DMS 273 (cell line): ENCODE measurements around the gene CCDC88C.
"Not testable (repeated sequence)": the region's sequence is repeated elsewhere in the genome, so short reads cannot be mapped to it uniquely, and the experiment has no call there.

Experiments
- DNase-seq: peaks from one replicate; lab custom pipeline; 2025; ENCODE audit not compliant: unreplicated experiment; lab: John Stamatoyannopoulos, UW

CCDC88C gene

DNA sequence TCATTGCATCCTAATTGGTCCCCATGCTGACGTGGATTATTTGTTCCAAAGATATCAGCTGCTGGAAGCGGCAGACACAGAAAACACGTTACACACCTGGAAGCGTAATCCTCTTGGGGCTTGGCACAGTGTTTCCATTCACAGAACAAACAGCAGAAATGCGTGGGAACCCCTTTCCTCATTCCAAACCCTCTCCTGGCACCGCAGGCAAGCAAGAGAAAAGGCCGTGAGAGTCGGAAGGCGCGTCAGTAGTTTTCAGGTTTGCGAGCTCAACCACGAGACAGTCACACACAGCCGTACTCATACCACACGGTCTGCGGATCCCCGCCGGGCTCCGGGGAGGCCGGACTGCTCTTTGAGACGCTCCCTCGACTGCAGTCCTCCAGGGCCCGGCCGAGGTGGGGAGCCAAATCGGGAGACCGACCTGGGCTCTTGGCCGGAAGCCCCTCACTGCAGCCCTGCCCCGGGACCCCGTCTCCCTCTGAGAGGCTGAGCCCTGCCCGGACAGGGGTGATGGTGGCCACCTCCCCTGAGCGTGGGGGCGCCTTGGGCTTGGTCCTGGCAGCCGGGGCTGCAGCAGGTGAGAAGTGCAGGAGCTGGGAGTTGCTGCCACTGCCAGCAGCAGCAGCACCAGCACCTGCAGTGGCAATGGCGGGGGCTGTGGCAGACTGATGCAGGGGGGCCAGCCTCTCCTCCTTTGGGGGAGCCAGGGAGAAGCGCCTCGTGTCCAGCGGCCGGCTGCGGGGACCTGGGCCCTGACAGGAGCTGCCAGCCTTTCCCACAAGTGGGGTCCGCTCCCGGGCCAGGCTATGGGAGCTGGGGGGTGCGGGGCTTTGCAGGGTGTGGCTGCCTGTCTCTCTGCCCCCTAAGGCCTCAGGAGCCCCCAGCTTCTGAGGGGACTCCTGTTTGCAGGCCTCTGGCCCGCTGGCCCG lies 145.0 kb downstream of the CCDC88C start:
- no peak for DNase-seq

- DNase-seq, result no peak
Measured at GRCh38 chr14:91271639-91272038, 146.0 kb downstream of the CCDC88C start.

- no peak for DNase-seq
Measured at GRCh38 chr14:91270619-91271018, 147.0 kb downstream of the CCDC88C start.

DNA sequence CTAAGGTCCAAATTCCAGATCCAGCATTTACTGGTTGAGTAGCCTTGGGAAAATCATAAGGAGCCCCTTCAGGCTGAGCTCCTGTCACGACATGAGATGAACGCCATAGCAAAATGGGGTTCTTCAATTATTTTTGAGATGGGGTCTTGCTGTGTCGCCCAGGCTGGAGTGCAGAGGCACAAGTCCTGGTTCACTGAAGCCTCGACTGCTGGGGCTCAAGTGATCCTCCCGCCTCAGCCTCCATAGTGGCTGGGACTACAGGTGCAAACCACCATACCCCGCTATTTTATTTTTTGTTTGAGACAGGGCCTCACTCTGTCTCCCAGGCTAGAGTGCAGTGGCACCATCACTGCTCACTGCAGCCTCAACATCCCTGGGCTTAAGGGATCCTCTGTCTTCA lies 147.4 kb downstream of the CCDC88C start:
- DNase-seq, result no peak

GRCh38 chr14:91269076-91269991 lies 148.3 kb downstream of the CCDC88C start:
- DNase-seq, result peak; percentile 63

DNA sequence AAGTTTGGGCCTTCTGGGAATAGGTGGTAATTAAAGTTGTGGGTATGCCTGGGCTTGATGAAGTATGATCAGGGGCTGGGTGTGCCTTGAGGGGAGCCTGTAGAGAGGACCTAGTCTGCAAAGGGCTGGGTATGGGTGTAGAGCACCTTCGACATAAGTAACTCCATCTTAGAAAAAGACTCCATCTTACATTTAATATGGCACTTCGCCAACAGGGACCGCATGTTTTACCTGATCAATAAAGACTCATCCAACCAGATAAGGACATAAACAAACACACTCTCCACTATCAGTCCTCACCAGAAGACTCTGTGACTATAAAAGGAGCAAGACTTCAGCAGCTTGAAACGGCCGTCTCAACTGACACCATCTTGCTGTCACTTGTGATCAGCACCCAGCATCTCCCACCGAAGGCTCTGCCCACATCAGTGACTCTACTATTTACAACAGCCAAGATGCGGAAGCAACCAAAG lies 149.6 kb downstream of the CCDC88C start:
- no peak for DNase-seq

GRCh38 chr14:91266276-91266675 lies 151.3 kb downstream of the CCDC88C start:
- not testable (repeated sequence) for DNase-seq

DNA sequence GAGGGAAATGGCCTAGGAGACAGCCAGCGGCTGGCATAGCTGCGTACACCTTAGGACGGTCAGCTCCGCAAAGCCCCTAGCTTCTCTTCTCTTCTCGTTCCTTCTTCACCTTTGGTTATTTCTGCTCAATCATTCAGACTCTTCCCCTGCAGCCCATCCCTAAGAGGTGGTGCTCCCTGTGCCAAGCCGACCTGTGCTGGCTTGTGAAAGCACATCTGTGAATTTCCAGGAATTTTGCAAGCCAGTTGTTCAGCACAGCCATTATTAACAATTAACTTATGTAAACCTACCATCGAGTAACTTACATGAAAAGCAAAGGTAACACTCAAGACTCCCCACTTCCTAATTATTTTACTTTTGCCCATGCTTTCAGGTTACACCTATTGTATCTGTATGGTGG lies 152.2 kb downstream of the CCDC88C start:
- no peak for DNase-seq

GRCh38 chr14:91264151-91265150 lies 153.2 kb downstream of the CCDC88C start:
- DNase-seq, result peak; percentile 49

- DNase-seq, result no peak
Measured at GRCh38 chr14:91263329-91263728, 154.3 kb downstream of the CCDC88C start.

GRCh38 chr14:91261986-91262549 lies 155.6 kb downstream of the CCDC88C start:
- no peak for DNase-seq

- no peak for DNase-seq
Measured at GRCh38 chr14:91261115-91261514, 156.5 kb downstream of the CCDC88C start.

GRCh38 chr14:91258876-91259275 lies 158.7 kb downstream of the CCDC88C start:
- DNase-seq, result no peak

- DNase-seq, result no peak
Measured at GRCh38 chr14:91258011-91258618, 159.5 kb downstream of the CCDC88C start.

GRCh38 chr14:91257328-91258010 lies 160.2 kb downstream of the CCDC88C start:
- DNase-seq, result peak; percentile 80

DNA sequence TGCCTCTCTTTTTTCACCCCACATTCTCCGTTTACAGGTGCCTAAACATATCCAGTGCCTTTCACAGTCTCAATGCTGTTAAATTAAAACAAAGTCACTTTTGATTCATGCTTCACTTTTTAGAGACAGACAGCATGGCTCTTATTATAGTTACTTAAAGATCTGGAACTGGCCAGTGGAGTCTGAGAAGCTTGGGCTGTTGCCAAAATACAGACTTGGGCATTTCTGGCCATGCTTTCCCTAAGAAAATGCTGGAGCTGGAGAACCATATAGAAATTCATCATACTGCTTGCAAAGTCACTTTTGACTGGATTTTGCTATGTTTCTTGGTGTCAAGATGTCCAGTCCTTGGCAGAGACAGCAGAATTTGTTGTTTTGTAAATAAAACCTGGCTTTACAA lies 161.0 kb downstream of the CCDC88C start:
- peak; percentile 48 for DNase-seq

DNA sequence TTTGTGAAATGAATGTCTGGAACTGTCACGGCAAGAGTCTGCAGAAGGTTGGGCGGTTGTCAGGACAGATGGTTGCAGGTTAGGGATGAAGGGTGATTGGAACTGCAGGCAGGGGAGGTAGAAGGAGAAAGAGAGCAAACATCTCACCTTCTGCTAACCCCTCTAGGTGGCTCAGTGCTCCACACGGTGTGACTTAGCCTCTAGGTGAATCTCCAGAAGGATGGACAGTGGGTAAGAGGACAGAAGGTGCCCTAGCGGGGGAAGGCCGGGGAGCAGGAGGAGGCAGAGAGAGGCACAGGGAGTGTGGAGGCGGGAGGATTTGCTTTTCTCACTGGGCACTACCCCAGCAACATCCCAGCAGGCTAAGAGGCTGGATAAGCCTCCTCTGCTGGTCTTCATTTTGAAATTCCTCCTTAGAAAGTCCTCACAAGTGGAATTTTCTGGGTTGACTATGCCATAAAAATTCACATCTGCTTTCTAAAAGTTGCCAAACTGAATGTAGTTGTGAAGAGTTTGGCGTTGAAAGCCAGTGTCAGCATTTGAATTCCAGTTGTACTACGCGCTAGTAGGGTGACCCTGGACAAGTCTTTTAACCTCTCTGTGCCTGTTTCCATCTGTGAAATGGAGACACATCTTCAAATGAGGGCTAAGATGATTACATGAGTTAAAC lies 162.5 kb downstream of the CCDC88C start:
- DNase-seq, result peak; percentile 59

DNA sequence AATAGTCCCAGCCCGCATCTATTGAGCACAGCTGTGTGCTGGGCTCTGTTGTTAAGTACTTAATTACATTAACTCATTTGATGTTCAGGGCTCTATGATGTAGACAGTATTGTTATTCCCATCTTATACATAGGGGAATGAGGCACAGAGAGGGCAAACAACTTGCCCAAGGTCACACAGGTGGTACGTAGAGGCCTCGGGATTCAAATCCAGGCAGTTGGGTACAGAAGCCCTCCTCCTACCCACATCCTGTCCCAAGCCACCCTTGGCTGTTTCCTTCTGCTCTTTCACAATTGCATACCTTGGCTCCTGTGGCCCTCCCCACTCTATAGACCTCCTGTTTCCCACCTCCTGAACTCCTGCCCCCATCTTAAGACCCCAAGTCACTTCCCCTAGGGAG lies 163.2 kb downstream of the CCDC88C start:
- DNase-seq, result peak; percentile 39
